Esophagus muscularis mucosa (tissue), 4 donors: Measurements from ENCODE around the gene SMIM13. TPM values are rescaled to one million over a fixed set of nuclear protein-coding genes. Genes with fewer than 3 reads are reported as not detected.

Source experiments
- DNase-seq: peaks from one replicate; pipeline ENCODE4 v3.0.0-alpha.2; 2017; ENCODE audit errors: extremely low spot score
- H3K27ac ChIP-seq, 4 donors: fragments of 200-600 bp; sonication (generic); replicated peaks in 1 of 4; 1 replicate in 3 of 4; 2 replicates in 1 of 4; pipeline ENCODE4 v1.5.1; 2016 to 2019; ENCODE audit warnings: mild to moderate bottlenecking in 1 of 4
- H3K27me3 ChIP-seq, 4 donors: fragments of 200-600 bp; sonication (generic); one replicate each; pipeline versions ENCODE4 v1.5.1 to v1.6.0; 2016 to 2019
- H3K36me3 ChIP-seq, 4 donors: fragments of 200-600 bp; sonication (generic); one replicate each; pipeline ENCODE4 v1.5.1; 2016 to 2019
- H3K4me1 ChIP-seq, 4 donors: fragments of 200-600 bp; sonication (generic); one replicate each; pipeline ENCODE4 v1.5.1; 2016 to 2019
- H3K4me3 ChIP-seq, 4 donors: fragments of 200-600 bp; sonication (generic); 1 replicate in 2 of 4; 2 replicates in 2 of 4; pipeline ENCODE4 v1.5.1; 2016 to 2019; ENCODE audit warnings: mild to moderate bottlenecking in 4 of 4, moderate library complexity in 1 of 4
- H3K9me3 ChIP-seq, 4 donors: fragments of 200-600 bp; sonication (generic); 1 replicate in 3 of 4; 2 replicates in 1 of 4; pipeline ENCODE4 v1.5.1; 2016 to 2019
- EP300 ChIP-seq: sonication (generic); formaldehyde crosslinking; IDR thresholded peaks from one replicate; pipeline ENCODE4 v1.6.1; 2017; ENCODE audit warnings: antibody characterized with exemption
- POLR2A ChIP-seq: fragments of 450-650 bp; IDR thresholded peaks from one replicate; pipeline ENCODE4 v1.6.1; 2017; ENCODE audit warnings: antibody characterized with exemption, moderate library complexity, mild to moderate bottlenecking, low read depth
- POLR2AphosphoS5 ChIP-seq, 2 donors: sonication (generic); formaldehyde crosslinking; IDR thresholded peaks; one replicate each; pipeline ENCODE4 v1.6.1; 2017; ENCODE audit warnings: antibody characterized with exemption in 2 of 2
- WGBS: methylation state at CpG from one replicate; pipeline ENCODE4 v1.1.5; 2018; 5-methylcytosine and 5-hydroxymethylcytosine counted together
- intact Hi-C: fragments of 100-400 bp; cut with DNase I; formaldehyde crosslinking; loops from one replicate; pipeline ENCODE4 v1.15.1; 2023
- total RNA-seq, 4 donors: library from RNA; depleted of rRNA; stranded (reverse); fragments of >200 nt; gene quantifications; one replicate each; pipeline versions ENCODE4 v1.1.0 to v1.2.1, GENCODE V29; 2016
- TF ChIP-seq, protein P1 (sequence below), 3 experiments: fragments of 200-600 bp in 2 of 3; fragments of 450-650 bp in 1 of 3; sonication (generic) in 2 of 3; IDR thresholded peaks; one replicate each; pipeline ENCODE4 v1.5.1; 2017 to 2019; ENCODE audit warnings: antibody characterized with exemption in 3 of 3, mild to moderate bottlenecking in 2 of 3, moderate library complexity in 1 of 3

Gene SMIM13
- total RNA-seq, 4 donors from 2014 or later, result 9.3 to 15.2 (median 12.0) TPM

DNA sequence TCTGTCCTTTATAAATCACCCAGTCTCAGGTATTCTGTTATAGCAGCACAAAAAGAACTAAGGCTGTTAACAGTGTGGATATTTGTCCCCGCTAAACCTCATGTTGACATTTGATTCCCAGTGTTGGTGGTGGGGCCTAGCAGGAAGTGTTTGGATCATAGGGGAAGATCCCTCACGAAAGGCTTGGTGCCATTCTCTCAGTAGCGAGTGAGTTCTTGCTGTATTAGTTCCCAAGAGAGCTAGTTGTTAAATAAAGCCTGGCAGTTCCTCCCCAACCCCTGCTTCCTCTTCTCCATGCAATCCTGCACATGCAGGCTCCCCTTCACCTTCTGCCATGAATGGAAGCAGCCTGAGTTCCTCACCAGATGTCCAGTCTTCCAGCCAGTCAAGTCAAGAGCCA, 47.7 kb downstream of the SMIM13 start:
- H3K27ac ChIP-seq, result no peak overlapping the region
- TF ChIP-seq EP300 (no peak), POLR2A (no peak), POLR2AphosphoS5 (IDR thresholded peaks at IDR 0.05) (no peak)
- TF ChIP-seq, protein P1, sequence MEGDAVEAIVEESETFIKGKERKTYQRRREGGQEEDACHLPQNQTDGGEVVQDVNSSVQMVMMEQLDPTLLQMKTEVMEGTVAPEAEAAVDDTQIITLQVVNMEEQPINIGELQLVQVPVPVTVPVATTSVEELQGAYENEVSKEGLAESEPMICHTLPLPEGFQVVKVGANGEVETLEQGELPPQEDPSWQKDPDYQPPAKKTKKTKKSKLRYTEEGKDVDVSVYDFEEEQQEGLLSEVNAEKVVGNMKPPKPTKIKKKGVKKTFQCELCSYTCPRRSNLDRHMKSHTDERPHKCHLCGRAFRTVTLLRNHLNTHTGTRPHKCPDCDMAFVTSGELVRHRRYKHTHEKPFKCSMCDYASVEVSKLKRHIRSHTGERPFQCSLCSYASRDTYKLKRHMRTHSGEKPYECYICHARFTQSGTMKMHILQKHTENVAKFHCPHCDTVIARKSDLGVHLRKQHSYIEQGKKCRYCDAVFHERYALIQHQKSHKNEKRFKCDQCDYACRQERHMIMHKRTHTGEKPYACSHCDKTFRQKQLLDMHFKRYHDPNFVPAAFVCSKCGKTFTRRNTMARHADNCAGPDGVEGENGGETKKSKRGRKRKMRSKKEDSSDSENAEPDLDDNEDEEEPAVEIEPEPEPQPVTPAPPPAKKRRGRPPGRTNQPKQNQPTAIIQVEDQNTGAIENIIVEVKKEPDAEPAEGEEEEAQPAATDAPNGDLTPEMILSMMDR (IDR thresholded peaks at IDR 0.05), result no peak
- WGBS, result 89% methylated on average over 3 of the region's 3 CpGs
- no peaks in the 10 kb centered on the region for H3K36me3 ChIP-seq
- H3K27me3 ChIP-seq, result no peaks in the 10 kb centered on the region
- H3K9me3 ChIP-seq, result no peaks in the 10 kb centered on the region
- no peak overlapping the region for H3K4me3 ChIP-seq
- peaks cover 0 to 5% (median 4%) of the 10 kb centered on the region in 4 donors for H3K4me1 ChIP-seq
- DNase-seq, result no peak
- intact Hi-C loops, result no loop called here

DNA sequence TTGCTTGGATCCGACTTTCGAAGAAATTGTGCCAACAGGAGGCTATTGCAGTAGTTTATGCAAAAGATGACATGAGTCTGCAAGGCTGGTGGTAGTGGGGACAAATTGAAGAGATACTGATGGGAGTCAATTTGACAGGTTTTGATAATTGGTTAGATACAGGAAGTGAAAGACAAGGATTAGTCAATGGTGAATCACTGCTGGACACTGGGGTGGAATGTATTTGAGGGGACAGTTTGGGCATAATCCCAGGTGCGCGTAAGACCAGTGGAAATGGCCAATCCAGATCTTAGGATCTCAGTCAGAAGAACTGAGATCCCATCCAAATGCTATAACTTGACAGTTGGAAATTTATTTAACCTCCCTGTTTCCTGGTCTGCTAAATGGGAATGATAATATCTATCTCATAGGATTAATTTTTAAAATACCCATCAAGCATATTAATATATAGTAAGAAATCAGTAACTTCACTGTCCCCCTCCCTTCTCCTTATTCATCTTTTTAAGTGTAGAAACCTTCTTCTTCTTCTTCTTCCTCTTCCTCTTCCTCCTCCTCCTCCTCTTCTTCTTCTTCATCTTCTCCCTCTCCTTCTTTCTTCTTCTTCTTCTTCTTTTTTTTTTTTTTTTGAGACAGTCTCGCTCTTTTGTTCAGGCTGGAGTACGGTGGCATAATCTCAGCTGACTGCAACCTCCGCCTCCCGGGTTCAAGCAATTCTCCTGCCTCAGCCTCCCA, 48.8 kb downstream of the SMIM13 start:
- H3K27me3 ChIP-seq, result no peaks in the 10 kb centered on the region
- 96% methylated on average over 8 of the region's 8 CpGs for WGBS
- H3K4me1 ChIP-seq, result peaks cover 0 to 5% (median 4%) of the 10 kb centered on the region in 4 donors
- H3K4me3 ChIP-seq, result no peak overlapping the region
- DNase-seq, result no peak
- intact Hi-C loops, result no loop called here
- no peak overlapping the region for H3K27ac ChIP-seq
- H3K9me3 ChIP-seq, result no peaks in the 10 kb centered on the region
- TF ChIP-seq EP300, result no peak
- TF ChIP-seq POLR2A, result no peak
- TF ChIP-seq, protein P1 (IDR thresholded peaks at IDR 0.05), result no peak
- TF ChIP-seq POLR2AphosphoS5 (IDR thresholded peaks at IDR 0.05), result no peak
- no peaks in the 10 kb centered on the region for H3K36me3 ChIP-seq

DNA sequence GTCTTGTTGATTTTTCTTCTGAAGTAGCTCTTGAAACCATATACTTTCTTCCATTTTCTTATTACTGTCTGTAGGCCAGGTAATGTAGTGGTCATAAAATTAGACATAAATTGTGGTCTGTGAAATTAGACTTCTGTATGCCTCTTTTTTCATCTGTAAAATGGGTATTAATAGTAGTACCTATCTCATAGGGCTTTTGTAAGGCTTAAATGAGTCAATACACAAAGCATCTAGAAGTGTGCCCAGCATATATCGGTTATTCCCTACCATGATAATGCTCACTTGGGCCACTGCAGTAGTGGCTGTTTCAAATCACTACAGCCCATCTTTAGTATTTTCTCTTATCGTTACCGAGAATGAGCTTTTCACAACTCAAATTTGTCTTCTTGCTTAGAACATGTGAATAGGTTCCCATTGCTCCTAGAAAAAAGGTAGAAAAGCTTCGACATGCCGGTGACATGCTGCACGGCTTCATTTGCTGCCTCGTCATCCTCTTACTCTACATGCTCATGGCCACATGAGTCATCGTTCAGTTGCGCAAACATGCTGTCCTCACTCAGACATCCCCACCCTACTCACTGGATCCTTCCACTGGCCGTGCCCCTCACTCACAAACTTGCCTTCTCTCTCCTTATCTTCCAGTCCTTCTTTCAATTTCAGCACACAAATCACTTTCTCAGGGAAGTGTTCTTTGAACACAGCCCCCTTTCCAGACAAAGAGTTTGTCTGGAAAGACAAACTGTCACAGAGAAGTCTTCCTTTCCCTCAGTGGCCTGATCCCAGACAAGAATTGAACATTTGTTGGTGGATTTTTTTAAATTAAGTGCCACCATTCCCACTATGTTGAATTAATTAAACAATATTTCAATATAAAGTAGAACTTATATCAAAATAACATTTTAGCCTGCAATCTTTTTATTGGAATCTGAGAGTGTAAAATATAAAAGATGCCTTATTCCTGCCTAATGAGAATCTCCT, 50.0 kb downstream of the SMIM13 start:
- whole genome bisulfite sequencing, result 80% methylated on average over 10 of the region's 10 CpGs
- Histone ChIP-seq H3K27me3 (no peaks in the 10 kb centered on the region), H3K36me3 (no peaks in the 10 kb centered on the region), H3K27ac (no peak overlapping the region), H3K4me3 (no peak overlapping the region), H3K9me3 (no peaks in the 10 kb centered on the region), H3K4me1 (peaks cover 0 to 5% (median 4%) of the 10 kb centered on the region in 4 donors)
- TF ChIP-seq, protein P1 (IDR thresholded peaks at IDR 0.05), result no peak
- no peak for TF ChIP-seq POLR2AphosphoS5 (IDR thresholded peaks at IDR 0.05)
- TF ChIP-seq EP300, result no peak
- no peak for TF ChIP-seq POLR2A
- intact Hi-C loops, result loop anchor here (2.0 kb wide), 1 partner anchor 353 kb away; no protein-coding TSS in a partner anchor
- no peak for DNase-seq

DNA sequence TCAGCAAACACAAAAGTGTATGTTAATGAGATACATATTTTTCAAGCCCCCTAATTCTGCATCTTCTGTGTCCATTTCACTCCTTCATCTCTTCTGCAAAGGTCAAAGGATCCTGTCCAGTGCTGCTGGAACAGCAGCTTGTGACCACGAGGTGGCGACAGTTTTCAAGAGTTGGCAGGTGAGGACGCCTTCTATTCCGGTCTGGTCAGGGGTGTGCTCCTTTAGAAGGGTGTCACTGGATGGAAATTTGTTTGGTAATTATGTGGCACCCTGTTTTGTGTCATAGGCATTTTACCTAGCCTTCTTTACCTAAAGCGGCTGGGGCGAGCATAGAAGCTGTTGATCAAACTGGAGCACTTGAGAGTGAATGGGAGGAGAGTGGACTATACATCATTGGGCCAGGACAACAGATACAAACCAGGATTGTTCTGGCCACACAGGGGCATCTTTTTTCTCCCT, 50.8 kb downstream of the SMIM13 start:
- Histone ChIP-seq H3K4me3 (no peak overlapping the region), H3K4me1 (peaks cover 0 to 5% (median 4%) of the 10 kb centered on the region in 4 donors), H3K9me3 (no peaks in the 10 kb centered on the region), H3K27me3 (no peaks in the 10 kb centered on the region), H3K27ac (no peak overlapping the region), H3K36me3 (no peaks in the 10 kb centered on the region)
- DNase-seq, result no peak
- intact Hi-C loops, result loop anchor here (2.0 kb wide), 1 partner anchor 352 kb away; no protein-coding TSS in a partner anchor
- 24% methylated on average over 6 of the region's 6 CpGs for WGBS
- TF ChIP-seq POLR2A (no peak), POLR2AphosphoS5 (IDR thresholded peaks at IDR 0.05) (peak in 1 of 2 donors; percentile 56), EP300 (no peak)
- TF ChIP-seq, protein P1 (IDR thresholded peaks at IDR 0.05), result peak; percentile 86 to 90 (median 89)
